Right lobe of liver (tissue), 4 donors: ENCODE measurements around the gene ZFR2.

Source experiments
- CTCF ChIP-seq, 4 donors: fragments of 200-600 bp in 3 of 4; fragments of 450-650 bp in 1 of 4; IDR thresholded peaks; one replicate each; pipeline versions ENCODE4 v1.5.1 to v1.8.0; 2016 to 2022; ENCODE audit warnings: antibody characterized with exemption in 4 of 4, mild to moderate bottlenecking in 2 of 4
- POLR2A ChIP-seq: fragments of 450-650 bp; IDR thresholded peaks from one replicate; pipeline ENCODE4 v1.6.1; 2017; ENCODE audit warnings: antibody characterized with exemption, mild to moderate bottlenecking
- donor health status: DM: no; HTN: no; CAD: no.
- donor health status: DM: no; HTN: no; CAD: no.
- donor health status: DM: no; HTN: yes; CAD: no.

GRCh38 chr19:3769494-3769893 is 99.3 kb downstream of the ZFR2 start:
- TF ChIP-seq CTCF (IDR thresholded peaks at IDR 0.05) (no peak), POLR2A (no peak)
